HG03139 (cell line): ENCODE measurements around the gene CDH22.

Experiments
- ATAC-seq: cut with Tn5 transposase; IDR thresholded peaks from one replicate; pipeline ENCODE4 v1.9.1; 2021; ENCODE audit not compliant: unreplicated experiment

The CDH22 gene

GRCh38 chr20:46269372-46269771 is 38.9 kb downstream of the CDH22 start:
- ATAC-seq: no peak

- ATAC-seq: no peak
These were observed 39.6 kb downstream of the CDH22 start for GRCh38 chr20:46268662-46269061.

- ATAC-seq: no peak
These were observed 40.1 kb downstream of the CDH22 start for GRCh38 chr20:46268131-46268614.

- no peak for ATAC-seq
These were observed 40.9 kb downstream of the CDH22 start for GRCh38 chr20:46267108-46268105.

- no peak for ATAC-seq
These were observed 42.8 kb downstream of the CDH22 start for GRCh38 chr20:46265539-46265938.

- ATAC-seq: no peak
These were observed 43.7 kb downstream of the CDH22 start for GRCh38 chr20:46264391-46265266.

- ATAC-seq: no peak
These were observed 46.6 kb downstream of the CDH22 start for GRCh38 chr20:46261456-46262253.

- no peak for ATAC-seq
These were observed 47.3 kb downstream of the CDH22 start for GRCh38 chr20:46260936-46261454.

GRCh38 chr20:46260480-46260879 is 47.8 kb downstream of the CDH22 start:
- ATAC-seq: no peak

GRCh38 chr20:46259260-46259859 is 48.9 kb downstream of the CDH22 start:
- no peak for ATAC-seq

- no peak for ATAC-seq
These were observed 50.4 kb downstream of the CDH22 start for GRCh38 chr20:46257887-46258286.

GRCh38 chr20:46256293-46256692 is 52.0 kb downstream of the CDH22 start:
- no peak for ATAC-seq

GRCh38 chr20:46255440-46256104 is 52.7 kb downstream of the CDH22 start:
- ATAC-seq: no peak

GRCh38 chr20:46253391-46253790 is 54.9 kb downstream of the CDH22 start:
- no peak for ATAC-seq

- ATAC-seq: no peak
These were observed 55.8 kb downstream of the CDH22 start for GRCh38 chr20:46252352-46253091.

GRCh38 chr20:46251211-46251673 is 57.1 kb downstream of the CDH22 start:
- ATAC-seq: no peak

GRCh38 chr20:46250772-46251171 is 57.5 kb downstream of the CDH22 start:
- ATAC-seq: no peak

GRCh38 chr20:46249671-46250070 is 58.6 kb downstream of the CDH22 start:
- no peak for ATAC-seq

GRCh38 chr20:46246559-46246958 is 61.7 kb downstream of the CDH22 start:
- no peak for ATAC-seq
